Fibroblast of lung (primary cell): ENCODE measurements around the gene PDZD7. TPM values are rescaled to one million over a fixed set of nuclear protein-coding genes. Genes with fewer than 3 reads are reported as not detected.

Source experiments
- DNase-seq, 2 donors: peaks; one replicate each; pipeline versions ENCODE4 v3.0.0 to v3.0.0-alpha.2; 2010; ENCODE audit warnings: low read depth in 2 of 2
- H2AFZ ChIP-seq: 2 replicates; pipeline ENCODE4 v1.5.1; 2012; ENCODE audit warnings: low read length, control low read depth, inconsistent platforms
- H3K27ac ChIP-seq: 2 replicates; pipeline ENCODE4 v1.5.1; 2011; ENCODE audit warnings: low read length, control low read depth; ENCODE audit not compliant: insufficient read depth
- H3K27me3 ChIP-seq: 2 replicates; pipeline ENCODE4 v1.5.1; 2011; ENCODE audit warnings: mild to moderate bottlenecking, low read length; ENCODE audit not compliant: control insufficient read depth, insufficient read depth
- H3K36me3 ChIP-seq: 2 replicates; pipeline ENCODE4 v1.5.1; 2011; ENCODE audit warnings: low read length; ENCODE audit not compliant: control insufficient read depth, insufficient read depth
- H3K4me1 ChIP-seq: 2 replicates; pipeline ENCODE4 v1.5.1; 2011; ENCODE audit warnings: low read length; ENCODE audit not compliant: control insufficient read depth, insufficient read depth; ENCODE audit errors: extremely low read depth
- H3K4me2 ChIP-seq: 2 replicates; pipeline ENCODE4 v1.5.1; 2011; ENCODE audit warnings: low read length, control low read depth; ENCODE audit not compliant: insufficient read depth; ENCODE audit errors: extremely low read depth
- H3K4me3 ChIP-seq, 4 experiments: fragments of 200-600 bp in 1 of 4; sonication (generic) in 1 of 4; replicated peaks in 1 of 4; 2 replicates each; pipeline ENCODE4 v1.5.1; 2011 to 2016; ENCODE audit warnings: low read length in 4 of 4, low read depth in 3 of 4, mild to moderate bottlenecking in 3 of 4, control low read depth in 2 of 4, inconsistent platforms in 1 of 4, mixed read lengths in 1 of 4; ENCODE audit not compliant: insufficient read depth in 1 of 4; ENCODE audit errors: control extremely low read depth in 1 of 4
- H3K79me2 ChIP-seq: 2 replicates; pipeline ENCODE4 v1.5.1; 2012; ENCODE audit warnings: mild to moderate bottlenecking, low read length, inconsistent platforms; ENCODE audit not compliant: control insufficient read depth, insufficient read depth
- H3K9ac ChIP-seq: 2 replicates; pipeline ENCODE4 v1.5.1; 2011; ENCODE audit warnings: mild to moderate bottlenecking, low read length, control low read depth; ENCODE audit not compliant: insufficient read depth
- H3K9me3 ChIP-seq: 2 replicates; pipeline ENCODE4 v1.5.1; 2012; ENCODE audit warnings: low read depth, low read length; ENCODE audit not compliant: control insufficient read depth, insufficient read depth
- H4K20me1 ChIP-seq: 2 replicates; pipeline ENCODE4 v1.5.1; 2011; ENCODE audit warnings: low read length; ENCODE audit not compliant: control insufficient read depth, insufficient read depth; ENCODE audit errors: extremely low read depth
- EZH2 ChIP-seq: IDR thresholded peaks from 2 replicates; pipeline ENCODE4 v1.5.1; 2012; ENCODE audit warnings: low read length, control low read depth, mild to moderate bottlenecking; ENCODE audit errors: missing control alignments
- polyA plus RNA-seq, 2 donors: library from polyadenylated mRNA; depleted of rRNA in 1 of 2; stranded (reverse) in 1 of 2; unstranded in 1 of 2; fragments of >200 nt; gene quantifications; 2 replicates each; pipeline ENCODE4 v1.2.1, GENCODE V29; 2011 to 2012; ENCODE audit warnings: missing spikeins in 1 of 2
- total RNA-seq: library from RNA; depleted of rRNA; stranded (reverse); fragments of >200 nt; gene quantifications from 2 replicates; pipeline ENCODE4 v1.2.1, GENCODE V29; 2014
- TF ChIP-seq, protein P1 (sequence below), 2 donors: IDR thresholded peaks in 1 of 2; conservative IDR thresholded peaks in 1 of 2; 1 replicate in 1 of 2; 2 replicates in 1 of 2; pipeline ENCODE4 v1.5.1; 2011 to 2012; ENCODE audit warnings: low read length in 2 of 2, control low read depth in 1 of 2, inconsistent platforms in 1 of 2, low read depth in 1 of 2, mild to moderate bottlenecking in 1 of 2

Gene PDZD7
- total and polyA plus RNA-seq, 2 donors (not counting 1 experiment from before 2014, with no cell fraction given) = 0.42 to 1.3 TPM

GRCh38 chr10:101066146-101066895 lies 35.4 kb upstream of the PDZD7 start:
- Histone ChIP-seq H2AFZ (peak overlapping the region; percentile 34), H3K27me3 (no peaks in the 10 kb centered on the region), H3K27ac (peak overlapping the region; percentile 48), H3K79me2 (peaks cover 5% of the 10 kb centered on the region), H3K9me3 (no peaks in the 10 kb centered on the region), H3K36me3 (no peaks in the 10 kb centered on the region), H4K20me1 (no peaks in the 10 kb centered on the region), H3K4me2 (peak overlapping the region; percentile 76), H3K4me1 (peaks cover 9% of the 10 kb centered on the region), H3K4me3 (peak overlapping the region; percentile 22 to 65 (median 48)), H3K9ac (peak overlapping the region; percentile 56)
- TF ChIP-seq EZH2 = no peak
- TF ChIP-seq, protein P1, sequence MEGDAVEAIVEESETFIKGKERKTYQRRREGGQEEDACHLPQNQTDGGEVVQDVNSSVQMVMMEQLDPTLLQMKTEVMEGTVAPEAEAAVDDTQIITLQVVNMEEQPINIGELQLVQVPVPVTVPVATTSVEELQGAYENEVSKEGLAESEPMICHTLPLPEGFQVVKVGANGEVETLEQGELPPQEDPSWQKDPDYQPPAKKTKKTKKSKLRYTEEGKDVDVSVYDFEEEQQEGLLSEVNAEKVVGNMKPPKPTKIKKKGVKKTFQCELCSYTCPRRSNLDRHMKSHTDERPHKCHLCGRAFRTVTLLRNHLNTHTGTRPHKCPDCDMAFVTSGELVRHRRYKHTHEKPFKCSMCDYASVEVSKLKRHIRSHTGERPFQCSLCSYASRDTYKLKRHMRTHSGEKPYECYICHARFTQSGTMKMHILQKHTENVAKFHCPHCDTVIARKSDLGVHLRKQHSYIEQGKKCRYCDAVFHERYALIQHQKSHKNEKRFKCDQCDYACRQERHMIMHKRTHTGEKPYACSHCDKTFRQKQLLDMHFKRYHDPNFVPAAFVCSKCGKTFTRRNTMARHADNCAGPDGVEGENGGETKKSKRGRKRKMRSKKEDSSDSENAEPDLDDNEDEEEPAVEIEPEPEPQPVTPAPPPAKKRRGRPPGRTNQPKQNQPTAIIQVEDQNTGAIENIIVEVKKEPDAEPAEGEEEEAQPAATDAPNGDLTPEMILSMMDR (conservative IDR thresholded peaks at IDR 0.05 in 1 of 2, IDR thresholded peaks at IDR 0.05 in 1 of 2; ENCODE audit: low read depth in 1 of 2, low read length in 2 of 2) = peak; percentile 54 to 56
- DNase-seq = peak; percentile 59 to 79

DNA sequence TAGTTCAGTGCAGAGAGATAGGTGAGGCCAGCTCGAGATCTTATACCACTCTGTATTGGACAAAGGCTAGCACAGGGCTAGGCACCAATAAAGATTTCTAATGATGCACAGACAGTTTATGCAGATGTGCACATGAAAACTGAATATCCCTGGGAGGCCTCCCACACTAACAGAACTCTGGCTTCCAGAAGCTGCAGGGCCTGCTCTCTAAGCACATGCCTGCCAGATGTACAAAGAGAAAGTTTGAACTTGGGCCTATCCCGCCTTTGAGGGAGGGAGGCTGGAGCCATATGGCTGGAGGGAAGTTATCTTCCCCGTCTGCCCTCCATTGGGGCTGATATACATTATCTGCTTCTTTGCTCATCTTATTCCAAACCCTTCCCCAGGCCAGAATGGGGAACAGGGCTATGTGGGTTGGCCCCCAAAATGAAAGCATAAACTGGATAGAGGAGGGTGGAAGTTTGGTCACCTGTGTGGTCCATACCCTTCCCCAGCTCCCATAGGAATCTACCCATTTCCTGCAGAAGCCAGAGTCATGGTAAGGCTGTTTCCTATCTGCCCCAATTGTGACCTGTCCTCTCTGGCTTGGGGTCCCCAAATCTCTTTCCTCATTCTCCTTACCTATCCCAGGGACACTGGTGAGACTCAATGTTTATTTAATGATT lies 34.7 kb upstream of the PDZD7 start:
- peak overlapping the region; percentile 34 for H2AFZ ChIP-seq
- H3K4me2 ChIP-seq = peak overlapping the region; percentile 76
- peak overlapping the region; percentile 48 for H3K27ac ChIP-seq

More for the DNA sequence above, 34.7 kb upstream of the PDZD7 start:
- peak in 1 of 2 donors; percentile 75 for DNase-seq
- TF ChIP-seq EZH2 = no peak
- TF ChIP-seq, protein P1 (conservative IDR thresholded peaks at IDR 0.05 in 1 of 2, IDR thresholded peaks at IDR 0.05 in 1 of 2; ENCODE audit: low read depth in 1 of 2, low read length in 2 of 2) = no peak
- Histone ChIP-seq H3K36me3 (no peaks in the 10 kb centered on the region), H4K20me1 (no peaks in the 10 kb centered on the region), H3K9ac (peak overlapping the region; percentile 56), H3K4me1 (peaks cover 11% of the 10 kb centered on the region), H3K4me3 (peak overlapping the region in 3 of 4 experiments; percentile 22 to 65 (median 61)), H3K27me3 (no peaks in the 10 kb centered on the region), H3K79me2 (peaks cover 5% of the 10 kb centered on the region), H3K9me3 (no peaks in the 10 kb centered on the region)
